ENCODE measurements around the gene ABLIM2.

GRCh38 chr4:8118531-8118930 is 40.1 kb downstream of the ABLIM2 start:
- TF ChIP-seq CTCF (IDR thresholded peaks at IDR 0.05; ENCODE audit: insufficient read depth, low read length) (no peak), SPI1 (IDR thresholded peaks at IDR 0.05; ENCODE audit: borderline replicate concordance, low read depth) (no peak), POLR2AphosphoS5 (IDR thresholded peaks at IDR 0.05; ENCODE audit: low read depth) (no peak), REST (IDR thresholded peaks at IDR 0.05; ENCODE audit: insufficient replicate concordance, low read depth) (no peak)
